ENCODE measurements around the gene ZNF606. TPM values are rescaled to one million over a fixed set of nuclear protein-coding genes. Genes with fewer than 3 reads are reported as not detected.

Gene ZNF606
- total RNA-seq, 1 donor from 2014 or later: 32.9 TPM

GRCh38 chr19:58044886-58045285 is 42.3 kb upstream of the ZNF606 start:
- Mint-ChIP-seq H3K27me3 (no peaks in the 10 kb centered on the region), H3K36me3 (ENCODE audit: low read depth) (peaks cover 1% of the 10 kb centered on the region), H3K9me3 (peaks cover 19% of the 10 kb centered on the region), H3K4me1 (no peaks in the 10 kb centered on the region), H3K4me3 (no peak overlapping the region), H3K27ac (no peak overlapping the region)
- CTCF ChIA-PET: no interaction called here
- POLR2A ChIA-PET: no interaction called here
- ATAC-seq (ENCODE audit: low read depth) (no peak), DNase-seq (no peak)
- no peak for TF ChIP-seq CTCF (IDR thresholded peaks at IDR 0.05)
- intact Hi-C loops (cut with micrococcal nuclease): no loop called here

GRCh38 chr19:58044391-58044790 is 41.8 kb upstream of the ZNF606 start:
- ATAC-seq (ENCODE audit: low read depth): no peak
- H3K27ac Mint-ChIP-seq: no peak overlapping the region
- ChIA-PET CTCF (no interaction called here), POLR2A (no interaction called here)
- intact Hi-C loops (cut with micrococcal nuclease): no loop called here
- DNase-seq: no peak
- H3K4me1 Mint-ChIP-seq: no peaks in the 10 kb centered on the region
- TF ChIP-seq CTCF (IDR thresholded peaks at IDR 0.05): no peak
- no peaks in the 10 kb centered on the region for H3K27me3 Mint-ChIP-seq
- peaks cover 1% of the 10 kb centered on the region for H3K36me3 Mint-ChIP-seq (ENCODE audit: low read depth)
- H3K4me3 Mint-ChIP-seq: no peak overlapping the region
- peaks cover 16% of the 10 kb centered on the region for H3K9me3 Mint-ChIP-seq

- DNase-seq (no peak), ATAC-seq (ENCODE audit: low read depth) (no peak)
- CTCF ChIA-PET: interaction anchor here (0.7 kb wide), 1 partner anchor 1685 kb away, joined by 4 read pairs; no protein-coding TSS in a partner anchor
- POLR2A ChIA-PET: no interaction called here
- intact Hi-C loops (cut with micrococcal nuclease): no loop called here
- Mint-ChIP-seq H3K4me1 (no peaks in the 10 kb centered on the region), H3K36me3 (ENCODE audit: low read depth) (peaks cover 1% of the 10 kb centered on the region), H3K27me3 (peaks cover 7% of the 10 kb centered on the region), H3K4me3 (no peak overlapping the region), H3K27ac (no peak overlapping the region), H3K9me3 (peaks cover 13% of the 10 kb centered on the region)
- no peak for TF ChIP-seq CTCF (IDR thresholded peaks at IDR 0.05)
Observed at GRCh38 chr19:58042495-58043340, 40.1 kb upstream of the ZNF606 start.

- ATAC-seq (ENCODE audit: low read depth): no peak
- Mint-ChIP-seq H3K36me3 (ENCODE audit: low read depth) (peaks cover 1% of the 10 kb centered on the region), H3K27me3 (peaks cover 11% of the 10 kb centered on the region), H3K4me1 (no peaks in the 10 kb centered on the region), H3K27ac (no peak overlapping the region), H3K9me3 (peaks cover 12% of the 10 kb centered on the region), H3K4me3 (no peak overlapping the region)
- intact Hi-C loops (cut with micrococcal nuclease): no loop called here
- POLR2A ChIA-PET: no interaction called here
- TF ChIP-seq CTCF (IDR thresholded peaks at IDR 0.05): no peak
- DNase-seq: no peak
- CTCF ChIA-PET: no interaction called here
Observed at GRCh38 chr19:58040751-58041525, 38.3 kb upstream of the ZNF606 start.

GRCh38 chr19:58038688-58039204 is 36.1 kb upstream of the ZNF606 start:
- ChIA-PET POLR2A (no interaction called here), CTCF (no interaction called here)
- H3K4me1 Mint-ChIP-seq: no peaks in the 10 kb centered on the region
- no peak overlapping the region for H3K27ac Mint-ChIP-seq
- H3K9me3 Mint-ChIP-seq: peaks cover 16% of the 10 kb centered on the region
- H3K27me3 Mint-ChIP-seq: peaks cover 22% of the 10 kb centered on the region
- no peak for DNase-seq
- intact Hi-C loops (cut with micrococcal nuclease): no loop called here
- ATAC-seq (ENCODE audit: low read depth): no peak
- no peak for TF ChIP-seq CTCF (IDR thresholded peaks at IDR 0.05)
- H3K36me3 Mint-ChIP-seq (ENCODE audit: low read depth): peaks cover 6% of the 10 kb centered on the region
- H3K4me3 Mint-ChIP-seq: no peak overlapping the region
